NCI-H1105 treated with DMSO at 0.1 percent for 48 hours (cell line): ENCODE measurements around the gene DZIP1.
A peak's percentile ranks its signal among the peaks of the same experiment; 100 is the strongest.
"Not testable (repeated sequence)": the region's sequence is repeated elsewhere in the genome, so short reads cannot be mapped to it uniquely, and the experiment has no call there.

ENCODE experiments used
- DNase-seq: peaks from one replicate; lab custom pipeline; 2025; lab: John Stamatoyannopoulos, UW

DZIP1 gene

DNA sequence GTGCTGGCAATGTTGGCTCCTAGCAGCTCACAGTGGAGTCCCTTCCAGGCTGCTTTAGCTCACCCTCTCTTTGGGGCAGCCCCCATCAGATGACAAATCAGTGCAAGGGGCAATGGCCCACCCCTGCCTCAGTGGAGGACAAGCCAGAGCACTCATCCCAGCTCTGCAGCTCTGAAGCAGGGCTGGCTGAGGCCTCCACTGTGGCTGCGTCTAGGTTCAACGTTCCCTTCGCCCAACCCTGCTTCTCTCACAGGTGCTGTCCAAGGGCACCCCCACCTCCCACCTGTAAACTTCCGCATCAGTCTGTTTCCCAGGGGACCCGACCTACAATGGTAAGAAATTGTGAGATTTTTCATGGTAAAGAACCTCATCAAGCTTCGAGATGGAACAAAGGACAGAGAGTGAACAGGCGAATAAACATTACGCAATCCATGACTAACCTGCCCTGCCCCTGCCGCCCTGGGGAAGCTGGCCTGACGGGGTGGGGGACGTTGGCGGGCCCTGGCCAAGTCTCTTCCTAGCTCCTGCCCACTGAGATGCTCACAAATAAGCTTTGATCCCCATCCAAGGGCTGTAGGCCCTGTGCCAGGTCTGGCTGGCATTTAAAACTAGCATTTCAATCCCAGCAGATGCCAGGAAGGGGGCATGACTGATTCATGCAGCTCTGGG, 40.5 kb downstream of the DZIP1 start:
- peak; percentile 34 for DNase-seq

DNA sequence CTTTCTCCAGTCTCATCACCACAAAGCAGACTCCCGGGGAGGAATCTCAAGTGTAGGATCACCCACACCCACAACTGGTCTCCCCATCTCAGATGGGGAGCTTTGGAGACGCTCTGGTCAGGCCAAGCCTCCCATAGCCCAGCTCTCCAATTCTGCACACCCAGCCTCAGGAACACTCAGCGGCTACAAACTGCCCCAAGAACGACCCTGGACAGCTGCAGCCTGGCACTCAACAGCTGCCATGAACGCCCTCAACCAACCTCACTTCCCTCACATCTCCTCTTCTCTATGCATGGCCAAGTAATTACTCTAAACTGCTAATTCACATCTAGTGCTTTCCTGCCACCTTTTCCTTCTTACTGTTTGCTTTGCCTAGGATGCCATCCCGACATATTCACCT, 42.6 kb downstream of the DZIP1 start:
- no peak for DNase-seq

DNA sequence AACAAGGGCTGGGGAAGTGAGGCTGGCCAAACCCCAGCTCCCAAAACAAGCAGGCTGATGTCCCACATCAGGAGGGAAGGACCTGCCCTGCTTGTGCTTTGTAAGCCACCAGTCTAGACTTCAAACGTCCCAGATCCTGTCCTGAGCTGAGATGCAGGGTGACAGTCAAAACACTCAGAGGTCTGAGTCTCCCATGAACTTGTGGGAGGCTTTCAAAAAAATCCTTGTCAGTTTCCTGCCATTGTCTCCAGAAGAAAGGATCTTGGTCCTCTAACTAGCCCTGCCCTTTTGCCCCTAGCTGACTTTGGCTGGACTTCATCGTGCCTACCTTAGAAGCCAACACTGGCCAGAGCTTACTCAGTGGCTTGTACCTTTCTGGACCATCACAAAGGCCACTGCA, 43.3 kb downstream of the DZIP1 start:
- no peak for DNase-seq

DNA sequence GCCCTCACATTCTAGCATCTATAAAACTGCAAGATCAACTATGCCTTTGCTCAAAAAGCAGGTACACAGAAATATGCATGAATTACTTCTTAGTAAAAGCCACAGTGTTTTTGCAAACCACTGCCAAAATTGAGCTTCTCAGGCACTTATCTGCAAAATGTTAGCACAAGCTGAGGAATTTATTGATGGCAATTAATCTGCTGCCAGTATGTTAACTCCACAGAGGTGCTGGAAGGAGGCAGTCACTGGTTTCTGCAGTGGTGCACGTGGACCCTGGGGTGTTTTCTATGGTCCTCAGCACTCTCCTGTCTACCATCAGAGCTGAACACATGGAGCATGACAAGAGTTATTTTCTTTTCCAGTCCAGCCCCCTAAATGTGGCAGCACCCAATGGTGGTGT, 47.8 kb downstream of the DZIP1 start:
- no peak for DNase-seq

DNA sequence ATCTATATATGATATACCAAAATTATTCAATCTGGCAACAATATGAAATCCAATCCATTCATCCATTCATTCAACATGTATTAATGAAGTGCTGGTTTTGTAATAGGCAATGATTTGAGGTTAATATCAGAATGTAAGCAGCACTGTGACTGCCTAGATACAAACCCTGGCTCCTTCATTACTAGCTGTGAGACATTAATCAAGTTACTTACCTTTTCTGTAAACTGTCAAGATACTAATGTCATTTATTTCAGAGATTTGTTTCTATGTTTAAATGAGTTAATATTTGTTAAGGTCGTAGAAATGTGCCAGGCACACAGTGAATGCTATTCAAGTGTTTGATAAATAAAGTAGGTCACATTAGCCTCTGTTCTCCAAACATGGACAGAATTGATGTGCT, 51.0 kb downstream of the DZIP1 start:
- DNase-seq: no peak

DNA sequence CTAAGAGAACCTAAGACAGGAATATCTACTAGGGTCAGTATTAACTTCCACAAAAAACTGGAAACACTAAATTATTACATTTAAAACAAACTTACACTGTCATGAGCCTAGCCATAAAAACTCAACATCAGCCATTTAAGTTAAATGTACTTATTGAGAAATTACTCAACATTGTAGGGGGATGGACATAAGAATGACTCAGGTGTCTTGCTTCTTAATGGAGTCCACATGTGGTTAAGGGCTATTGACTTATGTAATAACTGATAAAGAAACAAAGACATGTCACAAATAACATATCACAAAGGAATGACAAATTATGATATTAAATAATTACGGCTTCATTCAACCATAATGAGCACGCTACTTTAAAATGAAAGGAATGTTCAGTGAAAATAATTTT, 55.8 kb downstream of the DZIP1 start:
- DNase-seq: no peak

DNA sequence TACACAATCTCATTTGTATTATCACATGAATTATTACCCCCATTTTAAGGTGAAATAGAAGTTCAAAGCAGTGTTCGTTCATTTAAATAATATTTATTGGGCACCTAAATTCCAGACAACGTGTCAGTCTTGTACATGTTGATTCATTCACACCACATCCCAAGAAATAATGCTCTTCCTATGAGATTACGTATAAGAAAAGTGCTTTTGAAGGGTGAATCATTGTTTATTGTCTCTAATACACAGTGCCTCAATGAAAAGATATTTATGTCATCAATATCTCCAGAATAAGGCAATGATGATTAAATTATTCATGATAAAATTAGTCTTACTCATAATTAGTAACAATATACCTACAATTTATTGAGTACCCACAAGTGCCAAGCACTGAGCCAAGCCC, 56.4 kb downstream of the DZIP1 start:
- no peak for DNase-seq

DNA sequence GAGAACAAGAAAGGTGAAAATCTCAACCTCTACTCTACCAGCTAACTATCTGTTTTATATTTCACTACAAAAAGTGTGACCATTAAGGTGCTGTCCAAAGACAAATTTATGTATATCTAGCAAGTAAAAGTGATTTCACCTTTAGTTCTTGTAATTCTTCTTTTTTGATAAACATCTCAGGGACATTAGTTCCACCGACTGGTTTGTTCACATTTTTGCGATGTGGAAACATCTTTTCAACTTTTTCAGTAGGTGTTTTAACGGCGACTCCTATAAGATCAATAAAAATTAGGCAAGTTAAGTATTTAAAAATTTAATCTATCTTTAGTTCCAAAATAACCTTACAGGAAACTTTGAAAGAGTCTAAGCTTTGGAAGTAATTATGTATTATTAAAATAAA, 58.6 kb downstream of the DZIP1 start:
- no peak for DNase-seq

DNA sequence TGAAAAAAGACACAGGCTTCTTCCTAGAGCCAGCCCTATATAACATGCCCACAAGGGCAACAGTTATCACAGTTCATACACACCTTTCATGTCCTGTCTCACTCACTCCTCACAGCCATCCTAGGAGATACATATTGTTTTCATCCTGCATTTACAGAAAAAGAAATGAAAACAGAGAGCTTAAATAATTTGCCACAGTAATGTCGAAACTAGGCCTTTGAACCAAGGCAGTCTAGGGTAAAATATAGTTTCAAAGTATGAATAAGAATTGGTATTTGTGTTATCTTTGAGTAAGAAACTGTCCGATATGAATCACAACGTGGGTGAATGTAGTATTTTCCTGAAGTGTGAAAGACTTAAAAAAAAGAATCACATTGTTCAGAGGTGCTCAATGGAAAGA, 65.2 kb downstream of the DZIP1 start:
- DNase-seq: no peak

DNA sequence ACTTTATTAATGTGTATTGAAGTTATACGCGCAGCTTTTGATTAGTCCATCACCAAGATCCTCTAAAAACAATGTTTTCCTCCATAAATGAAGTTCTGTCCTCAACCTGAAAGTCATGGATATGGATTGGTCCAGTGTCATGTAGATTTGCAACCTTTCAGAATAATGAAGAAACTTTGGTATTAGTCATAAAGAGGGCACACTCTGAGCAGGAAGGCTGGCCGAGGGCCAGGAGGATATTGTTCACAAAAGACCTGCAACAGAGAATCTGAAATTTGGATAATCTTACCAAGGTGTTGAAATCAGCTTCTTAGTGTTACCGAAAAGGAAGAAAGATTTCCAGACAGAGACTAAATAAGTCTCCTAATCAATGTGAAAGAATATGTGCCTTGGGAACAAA, 71.3 kb downstream of the DZIP1 start:
- DNase-seq: no peak

DNA sequence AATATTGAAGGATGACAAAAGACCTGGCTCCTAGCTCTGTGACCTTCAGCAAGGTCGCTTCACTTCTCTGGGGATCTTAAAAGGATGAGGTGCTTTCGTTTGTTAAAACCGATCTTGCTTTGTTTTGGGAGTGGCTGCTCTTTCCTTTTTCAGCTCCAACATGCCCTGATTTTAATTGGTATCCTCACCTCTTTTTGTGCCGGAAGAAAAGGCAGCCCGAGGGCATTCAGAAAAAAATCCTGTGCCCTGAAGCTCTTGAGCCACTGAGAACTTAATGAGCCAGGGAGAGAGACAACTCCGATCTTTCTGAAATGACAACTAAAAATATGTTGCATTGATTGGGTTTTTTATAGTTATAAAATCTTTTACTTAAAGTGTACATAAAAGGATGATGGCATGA, 72.6 kb downstream of the DZIP1 start:
- DNase-seq: peak; percentile 14

DNA sequence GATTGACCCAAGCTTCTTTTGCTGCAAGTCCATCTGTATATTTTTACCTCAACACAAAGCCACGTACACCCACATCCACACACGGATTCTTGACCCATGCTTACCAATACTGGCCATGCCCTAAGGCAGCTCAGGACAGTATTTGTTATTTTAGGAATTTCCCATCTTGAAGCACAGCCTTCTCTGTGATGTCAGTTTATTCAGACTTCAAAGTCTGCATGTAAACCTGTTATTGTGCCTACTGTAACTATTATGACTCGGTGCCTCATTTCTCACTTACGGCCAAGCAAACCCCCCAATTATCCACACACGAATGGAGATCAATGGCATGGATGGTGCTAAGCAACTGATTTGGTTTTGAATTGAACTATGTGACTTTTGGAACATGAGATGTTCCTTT, 74.5 kb downstream of the DZIP1 start:
- no peak for DNase-seq

DNA sequence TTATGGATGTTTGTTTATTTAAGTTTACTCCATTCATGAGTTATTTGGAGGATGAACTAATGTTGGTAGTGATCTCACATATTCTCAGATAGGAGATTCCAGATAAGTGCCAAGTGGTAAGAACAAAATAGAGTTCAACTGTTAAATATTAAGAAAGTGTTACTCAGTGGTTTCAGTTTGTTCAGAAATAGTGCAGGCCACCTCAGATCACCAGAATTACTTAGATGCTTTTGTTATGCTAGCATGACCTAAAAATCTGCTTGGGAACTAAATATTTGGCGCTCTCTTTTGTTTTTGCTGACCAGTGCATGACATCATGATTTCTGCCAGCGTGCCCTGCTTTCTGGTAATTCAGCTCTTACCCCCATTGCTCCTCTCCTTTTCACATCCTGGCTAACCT, 76.4 kb downstream of the DZIP1 start:
- DNase-seq: no peak

DNA sequence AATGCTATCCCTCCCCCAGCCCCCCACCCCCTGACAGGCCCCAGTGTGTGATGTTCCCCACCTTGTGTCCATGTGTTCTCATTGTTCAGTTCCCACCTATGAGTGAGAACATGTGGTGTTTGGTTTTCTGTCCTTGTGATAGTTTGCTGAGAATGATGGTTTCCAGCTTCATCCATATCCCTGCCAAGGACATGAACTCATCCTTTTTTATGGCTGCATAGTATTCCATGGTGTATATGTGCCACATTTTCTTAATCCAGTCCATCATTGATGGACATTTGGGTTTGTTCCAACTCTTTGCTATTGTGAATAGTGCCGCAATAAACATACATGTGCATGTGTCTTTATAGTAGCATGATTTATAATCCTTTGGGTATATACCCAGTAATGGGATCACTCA, 78.7 kb downstream of the DZIP1 start:
- DNase-seq: not testable (repeated sequence)

DNA sequence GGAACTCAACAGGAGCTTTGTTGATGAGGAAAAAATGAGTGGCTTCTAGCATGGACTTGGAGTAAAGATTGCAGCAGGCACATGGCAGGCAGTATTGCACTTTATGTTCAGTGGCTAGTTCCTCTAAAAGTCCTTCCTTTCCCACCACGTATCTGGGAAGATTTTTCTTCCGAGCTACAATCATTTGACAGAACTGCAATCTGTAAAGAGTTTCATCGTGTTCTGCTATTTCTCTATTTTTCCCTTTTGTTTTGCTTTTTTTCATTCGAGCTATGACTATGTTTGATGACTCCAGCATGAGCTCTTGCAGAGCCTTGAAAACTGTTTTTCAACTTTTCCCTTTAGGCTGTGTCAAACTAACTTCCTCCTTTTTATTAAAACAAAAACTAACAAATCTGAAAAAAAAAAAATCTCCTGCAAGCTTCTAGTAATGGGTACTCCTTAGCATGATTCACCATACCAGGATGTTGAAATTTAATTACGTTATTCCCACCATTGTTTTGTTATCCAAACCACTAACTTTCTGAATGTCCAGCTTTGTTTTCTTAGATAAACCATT, 79.7 kb downstream of the DZIP1 start:
- no peak for DNase-seq

DNA sequence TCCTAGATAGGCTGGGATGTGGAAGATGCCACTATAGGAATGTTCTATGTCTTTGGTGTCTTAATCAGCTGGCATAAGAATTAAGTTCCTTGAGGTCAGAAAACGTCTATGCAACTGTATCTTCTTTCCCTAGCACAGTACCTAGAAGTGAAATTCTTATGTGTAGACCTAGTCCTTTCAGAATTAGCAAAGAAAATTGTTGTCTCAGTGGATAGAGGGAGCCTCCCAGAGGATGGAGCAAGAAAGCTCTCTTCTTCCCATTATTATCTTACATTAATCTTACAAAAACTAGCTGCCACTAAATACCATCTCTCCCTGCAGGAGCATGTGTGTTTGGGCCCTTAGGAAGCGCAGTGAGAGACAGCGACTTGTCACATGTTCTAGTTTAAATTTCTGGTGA, 80.4 kb downstream of the DZIP1 start:
- no peak for DNase-seq

DNA sequence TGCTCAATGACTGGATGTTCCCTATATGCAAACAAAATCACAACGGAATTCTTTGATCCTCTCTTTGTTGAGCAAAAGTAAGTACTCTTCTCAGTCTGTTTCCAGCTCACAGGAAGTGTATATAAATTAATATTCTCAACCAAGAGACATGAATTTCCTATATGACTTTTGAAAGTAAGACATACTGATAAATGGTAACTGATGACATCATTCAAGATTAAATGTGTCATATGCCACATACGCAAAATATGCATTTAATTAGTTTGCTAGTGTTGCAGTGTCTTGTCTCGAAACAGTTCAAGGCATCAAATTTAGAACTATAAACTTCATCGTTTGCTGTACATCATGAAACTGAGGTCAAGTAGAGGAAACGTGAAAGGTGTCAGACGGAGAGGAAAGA, 84.1 kb downstream of the DZIP1 start:
- no peak for DNase-seq

DNA sequence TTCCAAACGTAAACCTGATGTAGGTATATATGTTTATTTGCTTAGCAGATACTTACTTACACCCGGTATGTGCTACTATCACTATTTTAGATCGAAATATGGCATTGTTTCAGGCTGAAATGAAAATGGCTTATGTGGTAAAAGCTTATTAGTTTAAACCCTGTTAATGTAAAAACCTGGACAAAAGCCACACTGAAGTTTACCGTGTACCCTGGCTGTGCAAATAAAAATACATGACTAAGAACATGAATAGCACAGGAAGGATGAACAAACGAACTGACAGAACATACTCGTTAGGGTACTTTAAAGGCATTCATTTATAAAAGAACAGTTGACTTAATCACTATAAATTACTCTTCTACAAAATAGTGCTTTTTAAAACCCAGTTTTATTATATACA, 85.4 kb downstream of the DZIP1 start:
- DNase-seq: no peak

DNA sequence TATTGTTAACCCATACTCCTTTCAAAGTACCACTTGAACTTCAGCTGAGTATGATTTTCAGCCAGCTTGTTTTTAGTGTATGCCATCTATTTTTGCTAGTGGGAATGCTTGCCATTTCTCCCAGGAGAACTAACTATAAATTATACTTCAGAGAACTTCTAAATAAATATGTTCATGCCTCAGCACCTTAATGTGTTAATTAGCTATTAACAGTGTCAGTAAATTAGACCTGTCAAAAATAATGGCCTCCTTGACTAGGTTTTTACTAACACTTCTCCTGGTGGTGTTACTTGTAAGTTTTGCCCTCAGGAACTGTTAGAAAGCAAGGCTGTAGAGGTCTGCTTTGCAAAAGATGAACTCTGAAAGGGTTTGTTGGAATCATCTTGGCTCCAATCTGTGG, 87.5 kb downstream of the DZIP1 start:
- no peak for DNase-seq

DNA sequence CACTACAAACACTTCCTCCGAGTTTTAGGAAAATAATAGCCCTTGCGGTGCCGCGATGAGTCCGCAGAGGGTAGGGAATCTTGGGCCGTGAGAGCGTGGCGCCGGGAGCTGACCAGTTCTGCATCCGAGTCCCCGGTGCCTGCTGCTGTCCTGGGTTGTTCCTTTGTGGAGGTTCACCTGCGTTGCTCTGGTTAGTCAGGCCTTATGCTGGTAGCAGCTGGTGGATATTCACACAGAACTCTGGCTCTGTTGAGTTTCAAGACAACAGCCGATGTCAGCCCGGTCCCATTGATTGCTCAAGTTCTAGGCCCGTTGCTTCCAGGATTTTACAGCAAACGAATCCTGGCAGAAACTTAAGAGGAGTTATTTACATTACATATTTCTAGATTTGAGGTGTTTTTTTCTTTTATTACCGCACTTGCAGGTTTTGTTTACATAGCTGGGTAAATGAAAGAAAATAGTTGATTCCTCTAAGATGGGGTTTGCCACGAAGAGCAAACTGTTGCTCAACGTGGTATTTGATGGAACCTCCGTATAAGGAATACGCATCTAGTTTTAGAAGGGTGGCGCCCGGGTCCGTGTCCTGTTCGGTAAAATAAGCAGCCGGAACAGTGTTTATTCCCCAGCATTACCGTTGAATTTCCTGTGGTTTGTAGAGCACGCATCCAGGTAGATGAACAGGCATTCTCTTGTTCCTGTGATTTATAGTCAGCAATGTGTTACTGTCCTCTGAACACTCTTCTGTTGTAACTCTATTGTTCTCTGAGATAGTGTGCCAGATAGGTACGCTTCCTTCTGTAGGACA, 90.7 kb downstream of the DZIP1 start:
- no peak for DNase-seq

DNA sequence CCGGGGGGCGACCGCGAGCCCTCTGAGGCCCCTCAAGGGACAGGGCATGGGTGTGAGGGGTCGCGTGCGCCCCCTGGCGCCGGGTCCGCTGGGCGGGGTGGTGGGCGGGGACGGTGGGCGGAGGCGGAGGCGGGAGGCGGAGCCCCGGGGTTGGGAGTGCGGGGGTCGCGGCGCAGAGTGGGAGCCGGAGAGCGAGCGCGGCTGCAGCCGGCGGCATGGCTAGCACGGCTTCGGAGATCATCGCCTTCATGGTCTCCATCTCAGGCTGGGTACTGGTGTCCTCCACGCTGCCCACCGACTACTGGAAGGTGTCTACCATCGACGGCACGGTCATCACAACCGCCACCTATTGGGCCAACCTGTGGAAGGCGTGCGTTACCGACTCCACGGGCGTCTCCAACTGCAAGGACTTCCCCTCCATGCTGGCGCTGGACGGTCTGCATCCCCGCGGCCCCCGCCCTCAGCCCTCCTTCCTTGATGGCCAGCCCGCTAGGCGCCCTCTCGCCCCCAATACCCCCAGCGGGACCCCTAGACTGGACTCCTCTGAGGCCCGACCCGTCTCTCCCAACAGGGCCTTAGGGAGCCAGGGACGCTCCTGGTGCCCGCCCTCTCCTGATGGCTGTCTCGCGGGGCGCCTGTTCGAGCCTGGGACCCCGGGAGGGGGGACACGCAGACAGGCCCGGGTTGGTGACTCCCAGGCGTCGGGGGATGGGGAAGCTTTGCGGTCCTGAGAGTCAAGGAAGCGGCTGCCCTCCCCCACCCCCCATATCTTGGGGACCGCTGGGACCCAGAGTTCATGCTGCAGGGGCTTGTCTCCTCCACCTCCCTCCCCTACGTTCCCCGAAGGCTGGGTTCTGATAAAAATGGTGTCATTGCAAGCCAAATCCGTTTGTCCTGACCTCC, 91.7 kb downstream of the DZIP1 start, which contains the start of gene CLDN10:
CLDN10 (plus strand) TSS at position 182 of the 903 bp plus-strand sequence; CDS start at position 216, 34 bp downstream.
- no peak for DNase-seq

DNA sequence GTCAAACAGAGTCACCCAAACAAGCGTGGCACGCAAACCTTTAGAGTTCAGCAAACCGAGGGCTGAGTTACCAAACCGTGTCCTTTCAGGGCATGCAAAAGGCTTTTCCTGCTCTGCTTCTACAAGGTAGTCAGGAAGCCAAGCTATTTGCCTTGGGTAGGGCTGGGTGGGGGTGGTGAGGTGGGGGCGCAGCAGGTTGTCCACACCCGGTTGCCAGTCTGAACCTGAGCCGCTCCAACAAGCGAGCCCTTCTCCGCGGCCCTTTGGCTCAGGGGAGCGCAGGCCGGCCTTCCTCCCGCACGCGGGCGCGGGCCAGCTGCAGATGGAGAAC, 92.3 kb downstream of the DZIP1 start:
- DNase-seq: no peak
